Loucy (cell line): ENCODE measurements around the gene SMIM45.

Experiments used
- H2AFZ ChIP-seq: fragments of 200-600 bp; sonication (generic); 2 replicates; pipeline ENCODE4 v1.6.0; 2016; ENCODE audit warnings: antibody characterized with exemption, mild to moderate bottlenecking, low read length, moderate library complexity
- H3F3A ChIP-seq: fragments of 200-600 bp; 2 replicates; pipeline ENCODE4 v1.6.0; 2016; ENCODE audit warnings: antibody characterized with exemption, low read depth, mild to moderate bottlenecking
- H3K27me3 ChIP-seq: fragments of 200-600 bp; sonication (generic); 2 replicates; pipeline ENCODE4 v1.6.1; 2014; ENCODE audit warnings: low read length, mild to moderate bottlenecking; ENCODE audit not compliant: insufficient read depth, poor library complexity, severe bottlenecking
- H3K36me3 ChIP-seq: fragments of 200-600 bp; sonication (generic); 2 replicates; pipeline ENCODE4 v1.6.1; 2016; ENCODE audit warnings: low read length; ENCODE audit not compliant: insufficient read depth
- H3K4me1 ChIP-seq: fragments of 200-600 bp; sonication (generic); 2 replicates; pipeline ENCODE4 v1.5.1; 2014; ENCODE audit warnings: low read length, mild to moderate bottlenecking; ENCODE audit not compliant: insufficient read depth, poor library complexity, severe bottlenecking
- H3K4me2 ChIP-seq: fragments of 200-600 bp; sonication (generic); 2 replicates; pipeline ENCODE4 v1.6.0; 2014; ENCODE audit warnings: antibody characterized with exemption, low read length, low read depth, mild to moderate bottlenecking; ENCODE audit not compliant: poor library complexity, severe bottlenecking
- H3K4me3 ChIP-seq: fragments of 200-600 bp; sonication (generic); 2 replicates; pipeline ENCODE4 v1.5.1; 2014; ENCODE audit warnings: low read length, mild to moderate bottlenecking, mixed read lengths; ENCODE audit not compliant: poor library complexity, severe bottlenecking
- H3K79me2 ChIP-seq: fragments of 200-600 bp; sonication (generic); 2 replicates; pipeline ENCODE4 v1.6.1; 2014; ENCODE audit warnings: low read length; ENCODE audit not compliant: insufficient read depth
- H3K9ac ChIP-seq: fragments of 200-600 bp; sonication (generic); 2 replicates; pipeline ENCODE4 v1.6.0; 2014; ENCODE audit warnings: mild to moderate bottlenecking, low read depth, low read length, moderate library complexity; ENCODE audit not compliant: poor library complexity, severe bottlenecking
- H3K9me2 ChIP-seq: fragments of 200-600 bp; sonication (generic); replicated peaks from 2 replicates; pipeline ENCODE4 v1.6.1; 2016; ENCODE audit warnings: low read depth, low read length, mixed read lengths
- H3K9me3 ChIP-seq: fragments of 200-600 bp; sonication (generic); 2 replicates; pipeline ENCODE4 v1.6.1; 2014; ENCODE audit warnings: mild to moderate bottlenecking, antibody characterized with exemption, low read length, low read depth; ENCODE audit not compliant: insufficient read depth
- H4K20me1 ChIP-seq: fragments of 200-600 bp; sonication (generic); 2 replicates; pipeline ENCODE4 v1.6.0; 2014; ENCODE audit warnings: antibody characterized with exemption, low read length, mild to moderate bottlenecking; ENCODE audit not compliant: insufficient read depth, poor library complexity, severe bottlenecking
- CTCF ChIP-seq: fragments of 200-600 bp; sonication (generic); conservative IDR thresholded peaks from 2 replicates; pipeline ENCODE4 v1.5.1; 2014; ENCODE audit warnings: mild to moderate bottlenecking, antibody characterized with exemption, low read length
- EZH2phosphoT487 ChIP-seq: fragments of 200-600 bp; IDR thresholded peaks from 2 replicates; pipeline ENCODE4 v1.6.1; 2018; ENCODE audit warnings: antibody characterized with exemption, mild to moderate bottlenecking, moderate library complexity, borderline replicate concordance

The SMIM45 gene

GRCh38 chr22:42001121-42001520 is 49.2 kb downstream of the SMIM45 start:
- no peak overlapping the region for H3K9ac ChIP-seq
- H3K4me3 ChIP-seq, result no peak overlapping the region
- no peaks in the 10 kb centered on the region for H3K36me3 ChIP-seq
- no peaks in the 10 kb centered on the region for H3F3A ChIP-seq
- H3K79me2 ChIP-seq, result no peaks in the 10 kb centered on the region
- H2AFZ ChIP-seq, result no peak overlapping the region
- no peaks in the 10 kb centered on the region for H3K9me3 ChIP-seq
- no peaks in the 10 kb centered on the region for H3K4me1 ChIP-seq
- H3K9me2 ChIP-seq, result no peaks in the 10 kb centered on the region
- TF ChIP-seq EZH2phosphoT487, result no peak
- no peaks in the 10 kb centered on the region for H3K27me3 ChIP-seq
- no peaks in the 10 kb centered on the region for H4K20me1 ChIP-seq
- no peak overlapping the region for H3K4me2 ChIP-seq

GRCh38 chr22:42001706-42002105 is 49.8 kb downstream of the SMIM45 start:
- Histone ChIP-seq H3K27me3 (no peaks in the 10 kb centered on the region), H3K4me2 (no peak overlapping the region), H3K9ac (no peak overlapping the region), H4K20me1 (no peaks in the 10 kb centered on the region), H3K9me2 (no peaks in the 10 kb centered on the region), H3K4me1 (no peaks in the 10 kb centered on the region), H3K4me3 (no peak overlapping the region), H3K9me3 (no peaks in the 10 kb centered on the region), H3K79me2 (no peaks in the 10 kb centered on the region), H3F3A (no peaks in the 10 kb centered on the region), H3K36me3 (no peaks in the 10 kb centered on the region), H2AFZ (no peak overlapping the region)
- no peak for TF ChIP-seq CTCF
- no peak for TF ChIP-seq EZH2phosphoT487

- H4K20me1 ChIP-seq, result no peaks in the 10 kb centered on the region
- no peaks in the 10 kb centered on the region for H3F3A ChIP-seq
- TF ChIP-seq EZH2phosphoT487, result no peak
- no peak overlapping the region for H3K9ac ChIP-seq
- no peak overlapping the region for H2AFZ ChIP-seq
- H3K79me2 ChIP-seq, result no peaks in the 10 kb centered on the region
- H3K4me1 ChIP-seq, result no peaks in the 10 kb centered on the region
- no peak overlapping the region for H3K4me2 ChIP-seq
- H3K27me3 ChIP-seq, result no peaks in the 10 kb centered on the region
- peaks cover 9% of the 10 kb centered on the region; the same call in 1 of the 2 replicates for H3K9me3 ChIP-seq
- H3K9me2 ChIP-seq, result no peaks in the 10 kb centered on the region
- H3K36me3 ChIP-seq, result no peaks in the 10 kb centered on the region
- H3K4me3 ChIP-seq, result no peak overlapping the region
Observed at GRCh38 chr22:42007922-42008321, 56.0 kb downstream of the SMIM45 start.
